Right lobe of liver (tissue), 6 donors: Measurements from ENCODE around the gene BUB1B. TPM values are rescaled to one million over a fixed set of nuclear protein-coding genes. Genes with fewer than 3 reads are reported as not detected.

Experiments used
- ATAC-seq, 4 donors: fragments of 200-7000 bp; cut with Tn5 transposase; one replicate each; pipeline ENCODE4 v1.9.1; 2020; ENCODE audit warnings: mild to moderate bottlenecking in 4 of 4, moderate library complexity in 4 of 4
- DNase-seq, 3 donors: peaks; one replicate each; pipeline ENCODE4 v3.0.0-alpha.2; 2020
- H3K27ac ChIP-seq, 3 donors: fragments of 200-600 bp; one replicate each; pipeline ENCODE4 v1.8.0; 2022
- H3K27me3 ChIP-seq, 2 donors: fragments of 200-600 bp; one replicate each; pipeline ENCODE4 v1.8.0; 2022
- H3K36me3 ChIP-seq, 4 donors: fragments of 200-600 bp; sonication (generic) in 1 of 4; one replicate each; pipeline versions ENCODE4 v1.5.1 to v1.8.0; 2017 to 2022; ENCODE audit warnings: control low read depth in 1 of 4
- H3K4me1 ChIP-seq, 4 donors: fragments of 200-600 bp; sonication (generic) in 1 of 4; one replicate each; pipeline versions ENCODE4 v1.5.1 to v1.8.0; 2017 to 2022; ENCODE audit warnings: control low read depth in 1 of 4
- H3K4me3 ChIP-seq, 3 donors: fragments of 200-600 bp; one replicate each; pipeline ENCODE4 v1.8.0; 2022
- H3K9me3 ChIP-seq, 4 donors: fragments of 200-600 bp; sonication (generic) in 1 of 4; one replicate each; pipeline versions ENCODE4 v1.5.1 to v1.8.0; 2017 to 2022; ENCODE audit warnings: control low read depth in 1 of 4
- POLR2A ChIP-seq: fragments of 450-650 bp; IDR thresholded peaks from one replicate; pipeline ENCODE4 v1.6.1; 2017; ENCODE audit warnings: antibody characterized with exemption, mild to moderate bottlenecking
- WGBS: methylation state at CpG from one replicate; pipeline ENCODE4 v1.1.6; 2018; ENCODE audit warnings: low coverage, low lambda C conversion rate; ENCODE audit not compliant: insufficient coverage; ENCODE audit errors: missing lambda C conversion rate; 5-methylcytosine and 5-hydroxymethylcytosine counted together
- intact Hi-C, 2 donors: fragments of 100-400 bp; cut with DNase I; formaldehyde crosslinking; loops; one replicate each; pipeline versions ENCODE4 v1.11.2 to v1.14.1; 2022
- total RNA-seq, 6 experiments: library from RNA; depleted of rRNA in 2 of 6; stranded (reverse); fragments of >200 nt in 2 of 6; fragmentation: NEBNext Ultra II Directional in 3 of 6; extraction: Animal tissue kit (Norgen Biotek cat#: 25700) in 3 of 6; gene quantifications; one replicate each; pipeline versions ENCODE4 v1.1.0 to v1.2.4, GENCODE V29; 2016 to 2023
- TF ChIP-seq, protein P1 (sequence below), 4 donors: fragments of 200-600 bp in 3 of 4; fragments of 450-650 bp in 1 of 4; IDR thresholded peaks; one replicate each; pipeline versions ENCODE4 v1.5.1 to v1.8.0; 2016 to 2022; ENCODE audit warnings: antibody characterized with exemption in 4 of 4, mild to moderate bottlenecking in 2 of 4
- donor health status: DM: no; HTN: yes; CAD: no.
- donor health status: DM: no; HTN: no; CAD: no.
- donor health status: DM: no; HTN: no; CAD: no.
- donor health status: DM: no; HTN: yes; CAD: no.
- donor health status: DM: no; HTN: yes; CAD: no.

BUB1B gene
- total RNA-seq, 6 experiments from 2014 or later: 0.39 to 1.7 (median 1.2) TPM; not detected in 1

DNA sequence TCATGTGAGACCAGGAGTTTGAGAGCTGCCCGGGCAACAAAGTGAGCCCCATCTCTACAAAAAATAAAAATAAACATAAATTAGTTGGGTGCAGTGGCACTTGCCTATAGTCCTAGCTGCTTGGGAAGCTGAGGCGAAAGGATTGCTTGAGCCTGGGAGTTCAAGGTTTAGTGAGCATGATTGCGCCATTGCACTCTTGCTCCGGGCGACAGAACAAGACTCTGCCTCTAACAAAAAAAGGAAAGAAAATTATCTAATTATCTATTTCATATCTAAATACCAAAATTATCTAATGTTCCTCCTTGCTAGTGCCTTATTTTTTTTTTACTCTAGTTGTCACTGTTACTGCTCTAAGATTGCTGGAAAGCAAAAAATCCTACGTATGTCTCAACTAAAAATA, 61.3 kb downstream of the BUB1B start:
- no peak overlapping the region for H3K27ac ChIP-seq
- H3K27me3 ChIP-seq: no peaks in the 10 kb centered on the region
- DNase-seq (no peak), ATAC-seq (no peak)
- WGBS: 64% methylated on average over 6 of the region's 6 CpGs
- no peaks in the 10 kb centered on the region for H3K36me3 ChIP-seq
- TF ChIP-seq POLR2A: no peak
- TF ChIP-seq, protein P1, sequence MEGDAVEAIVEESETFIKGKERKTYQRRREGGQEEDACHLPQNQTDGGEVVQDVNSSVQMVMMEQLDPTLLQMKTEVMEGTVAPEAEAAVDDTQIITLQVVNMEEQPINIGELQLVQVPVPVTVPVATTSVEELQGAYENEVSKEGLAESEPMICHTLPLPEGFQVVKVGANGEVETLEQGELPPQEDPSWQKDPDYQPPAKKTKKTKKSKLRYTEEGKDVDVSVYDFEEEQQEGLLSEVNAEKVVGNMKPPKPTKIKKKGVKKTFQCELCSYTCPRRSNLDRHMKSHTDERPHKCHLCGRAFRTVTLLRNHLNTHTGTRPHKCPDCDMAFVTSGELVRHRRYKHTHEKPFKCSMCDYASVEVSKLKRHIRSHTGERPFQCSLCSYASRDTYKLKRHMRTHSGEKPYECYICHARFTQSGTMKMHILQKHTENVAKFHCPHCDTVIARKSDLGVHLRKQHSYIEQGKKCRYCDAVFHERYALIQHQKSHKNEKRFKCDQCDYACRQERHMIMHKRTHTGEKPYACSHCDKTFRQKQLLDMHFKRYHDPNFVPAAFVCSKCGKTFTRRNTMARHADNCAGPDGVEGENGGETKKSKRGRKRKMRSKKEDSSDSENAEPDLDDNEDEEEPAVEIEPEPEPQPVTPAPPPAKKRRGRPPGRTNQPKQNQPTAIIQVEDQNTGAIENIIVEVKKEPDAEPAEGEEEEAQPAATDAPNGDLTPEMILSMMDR (IDR thresholded peaks at IDR 0.05): no peak
- H3K9me3 ChIP-seq: no peaks in the 10 kb centered on the region
- intact Hi-C loops: loop anchor here in 1 of 2 donors (5.0 kb wide), 1 partner anchor 50 kb away; no protein-coding TSS in a partner anchor
- no peak overlapping the region for H3K4me3 ChIP-seq
- H3K4me1 ChIP-seq: no peaks in the 10 kb centered on the region

- intact Hi-C loops: no loop called here
- H3K4me1 ChIP-seq: no peaks in the 10 kb centered on the region
- H3K9me3 ChIP-seq: no peaks in the 10 kb centered on the region
- TF ChIP-seq, protein P1 (IDR thresholded peaks at IDR 0.05): no peak
- TF ChIP-seq POLR2A: no peak
- H3K27me3 ChIP-seq: no peaks in the 10 kb centered on the region
- ATAC-seq (no peak), DNase-seq (no peak)
- H3K36me3 ChIP-seq: no peaks in the 10 kb centered on the region
- no peak overlapping the region for H3K4me3 ChIP-seq
- no peak overlapping the region for H3K27ac ChIP-seq
These were observed 65.9 kb downstream of the BUB1B start for GRCh38 chr15:40226736-40227135.

GRCh38 chr15:40229316-40229715, 68.4 kb downstream of the BUB1B start:
- no peaks in the 10 kb centered on the region for H3K9me3 ChIP-seq
- DNase-seq (no peak), ATAC-seq (no peak)
- intact Hi-C loops: no loop called here
- no peak for TF ChIP-seq POLR2A
- TF ChIP-seq, protein P1 (IDR thresholded peaks at IDR 0.05): no peak
- WGBS: 97% methylated on average over 5 of the region's 5 CpGs
- H3K4me3 ChIP-seq: no peak overlapping the region
- H3K27ac ChIP-seq: no peak overlapping the region
- no peaks in the 10 kb centered on the region for H3K27me3 ChIP-seq
- no peaks in the 10 kb centered on the region for H3K36me3 ChIP-seq
- no peaks in the 10 kb centered on the region for H3K4me1 ChIP-seq

- no peak for ATAC-seq
- WGBS: 83% methylated on average over 1 of the region's 1 CpG
- no peak overlapping the region for H3K4me3 ChIP-seq
- H3K27me3 ChIP-seq: no peaks in the 10 kb centered on the region
- H3K36me3 ChIP-seq: no peaks in the 10 kb centered on the region
- TF ChIP-seq, protein P1 (IDR thresholded peaks at IDR 0.05): no peak
- TF ChIP-seq POLR2A: no peak
- H3K4me1 ChIP-seq: no peaks in the 10 kb centered on the region
- H3K27ac ChIP-seq: no peak overlapping the region
- H3K9me3 ChIP-seq: no peaks in the 10 kb centered on the region
- no peak for DNase-seq
- intact Hi-C loops: no loop called here
These were observed 69.1 kb downstream of the BUB1B start for GRCh38 chr15:40229956-40230355.

GRCh38 chr15:40232625-40233070, 71.8 kb downstream of the BUB1B start:
- 57% methylated on average over 1 of the region's 7 CpGs for WGBS
- ATAC-seq: no peak
- DNase-seq: no peak

More at GRCh38 chr15:40232625-40233070, 71.8 kb downstream of the BUB1B start:
- Histone ChIP-seq H3K9me3 (no peaks in the 10 kb centered on the region), H3K27ac (no peak overlapping the region), H3K27me3 (no peaks in the 10 kb centered on the region), H3K4me3 (no peak overlapping the region), H3K4me1 (no peaks in the 10 kb centered on the region), H3K36me3 (no peaks in the 10 kb centered on the region)
- intact Hi-C loops: no loop called here
- TF ChIP-seq, protein P1 (IDR thresholded peaks at IDR 0.05): no peak
- TF ChIP-seq POLR2A: no peak
